Endometrium (tissue), 2 donors: ENCODE measurements around the gene GPD1.

Source experiments
- FAIRE-seq: peaks from 2 replicates; lab custom pipeline; 2012; peaks lifted over from hg19 to GRCh38; lab: Jason Lieb, UNC
- donor health status: control.
- donor health status: control.

GPD1 gene

GRCh38 chr12:50101663-50102062, 2.1 kb upstream of the GPD1 start:
- FAIRE-seq = no peak

GRCh38 chr12:50102131-50102531, 1.7 kb upstream of the GPD1 start:
- no peak for FAIRE-seq

GRCh38 chr12:50102646-50103309, 1.0 kb upstream of the GPD1 start:
- no peak for FAIRE-seq

GRCh38 chr12:50103351-50103750, 457 bp upstream of the GPD1 start:
- no peak for FAIRE-seq

GRCh38 chr12:50104417-50105366, 884 bp downstream of the GPD1 start:
- no peak for FAIRE-seq

GRCh38 chr12:50105913-50106450, 2.2 kb downstream of the GPD1 start:
- no peak for FAIRE-seq

GRCh38 chr12:50106907-50107306, 3.1 kb downstream of the GPD1 start:
- no peak for FAIRE-seq

GRCh38 chr12:50107416-50108268, 3.8 kb downstream of the GPD1 start:
- FAIRE-seq = no peak

GRCh38 chr12:50109319-50109718, 5.5 kb downstream of the GPD1 start:
- FAIRE-seq = no peak

- FAIRE-seq = no peak
These were observed 6.4 kb downstream of the GPD1 start for GRCh38 chr12:50110127-50110761.

- no peak for FAIRE-seq
These were observed 7.0 kb downstream of the GPD1 start for GRCh38 chr12:50110762-50111351.

GRCh38 chr12:50111395-50111692, 7.5 kb downstream of the GPD1 start:
- FAIRE-seq = no peak

- FAIRE-seq = peak; percentile 99
These were observed 8.1 kb downstream of the GPD1 start, which contains the start of gene COX14 for GRCh38 chr12:50111693-50112455. TSS of gene COX14 (plus strand) at chr12:50112236. CDS start at chr12:50120044, 7,808 bp downstream.

- FAIRE-seq = no peak
These were observed 8.8 kb downstream of the GPD1 start for GRCh38 chr12:50112456-50113218.

GRCh38 chr12:50117057-50117622, 13.3 kb downstream of the GPD1 start:
- no peak for FAIRE-seq

GRCh38 chr12:50119387-50119786, 15.6 kb downstream of the GPD1 start:
- FAIRE-seq = no peak

GRCh38 chr12:50120521-50120920, 16.7 kb downstream of the GPD1 start:
- no peak for FAIRE-seq

GRCh38 chr12:50120953-50121352, 17.1 kb downstream of the GPD1 start:
- no peak for FAIRE-seq

- no peak for FAIRE-seq
These were observed 17.8 kb downstream of the GPD1 start for GRCh38 chr12:50121641-50122040.
